Epithelial cell of esophagus (primary cell): ENCODE measurements around the gene SSC5D.

Experiments
- DNase-seq: peaks from one replicate; pipeline ENCODE4 v3.0.0; 2010; ENCODE audit warnings: low read depth
- H3K4me3 ChIP-seq: 2 replicates; pipeline ENCODE4 v1.5.1; 2011; ENCODE audit warnings: mild to moderate bottlenecking, low read length, control low read depth
- CTCF ChIP-seq: IDR thresholded peaks from 2 replicates; pipeline ENCODE4 v1.5.1; 2011; ENCODE audit warnings: low read depth, mild to moderate bottlenecking, low read length, control low read depth, inconsistent platforms; ENCODE audit not compliant: insufficient read depth; ENCODE audit errors: missing control alignments

SSC5D gene

GRCh38 chr19:55461974-55462626 is 26.1 kb upstream of the SSC5D start:
- H3K4me3 ChIP-seq, result peak overlapping the region; percentile 88
- no peak for TF ChIP-seq CTCF
- DNase-seq, result peak; percentile 43

GRCh38 chr19:55462722-55463121 is 25.5 kb upstream of the SSC5D start:
- DNase-seq, result no peak
- TF ChIP-seq CTCF, result no peak
- no peak overlapping the region for H3K4me3 ChIP-seq

- DNase-seq, result no peak
- TF ChIP-seq CTCF, result no peak
- no peak overlapping the region for H3K4me3 ChIP-seq
These were observed 24.6 kb upstream of the SSC5D start for GRCh38 chr19:55463583-55464031.

- no peak overlapping the region for H3K4me3 ChIP-seq
These were observed 24.1 kb upstream of the SSC5D start for GRCh38 chr19:55464039-55464661.

GRCh38 chr19:55464662-55465054 is 23.6 kb upstream of the SSC5D start, which contains the start of gene C19orf85:
TSS of gene C19orf85 (minus strand) at chr19:55464751. CDS start at chr19:55464554, 197 bp downstream.
- DNase-seq, result no peak
- TF ChIP-seq CTCF, result no peak

More at GRCh38 chr19:55464039-55464661, 24.1 kb upstream of the SSC5D start:
- no peak for DNase-seq
- no peak for TF ChIP-seq CTCF

GRCh38 chr19:55465460-55466240 is 22.6 kb upstream of the SSC5D start:
- TF ChIP-seq CTCF, result no peak
- no peak for DNase-seq
- H3K4me3 ChIP-seq, result no peak overlapping the region

More at GRCh38 chr19:55464662-55465054, 23.6 kb upstream of the SSC5D start, which contains the start of gene C19orf85:
- no peak within 1 kb of the TSS for H3K4me3 ChIP-seq
